RWPE2 (cell line): ENCODE data around the gene UBQLN4.

Experiments
- ATAC-seq: fragments of 200-7000 bp; cut with Tn5 transposase; 3 replicates; pipeline ENCODE4 v1.9.1; 2021; ENCODE audit warnings: low read depth
- DNase-seq: peaks from one replicate; pipeline ENCODE4 v3.0.0-alpha.2; 2020; ENCODE audit warnings: low spot score
- H3K27ac ChIP-seq: fragments of 450-650 bp; 2 replicates; pipeline ENCODE4 v1.5.1; 2017; ENCODE audit warnings: mild to moderate bottlenecking; ENCODE audit not compliant: poor library complexity, severe bottlenecking
- H3K27me3 ChIP-seq: fragments of 250-450 bp; sonication (Bioruptor Pico); 2 replicates; pipeline ENCODE4 v1.5.1; 2021; ENCODE audit warnings: mild to moderate bottlenecking, moderate library complexity; ENCODE audit not compliant: insufficient read depth, poor library complexity, severe bottlenecking
- H3K36me3 ChIP-seq: fragments of 250-450 bp; sonication (Bioruptor Pico); 2 replicates; pipeline ENCODE4 v1.5.1; 2020; ENCODE audit warnings: low read depth, mild to moderate bottlenecking, moderate library complexity
- H3K4me1 ChIP-seq: fragments of 250-450 bp; sonication (Bioruptor Pico); 2 replicates; pipeline ENCODE4 v1.5.1; 2021; ENCODE audit warnings: mild to moderate bottlenecking, moderate library complexity; ENCODE audit not compliant: insufficient read depth, poor library complexity, severe bottlenecking
- H3K4me3 ChIP-seq: fragments of 250-450 bp; sonication (Bioruptor Pico); 2 replicates; pipeline ENCODE4 v1.5.1; 2021; ENCODE audit warnings: mild to moderate bottlenecking, moderate library complexity; ENCODE audit not compliant: severe bottlenecking
- H3K9me3 ChIP-seq: fragments of 250-450 bp; sonication (Bioruptor Pico); 2 replicates; pipeline ENCODE4 v1.5.1; 2021; ENCODE audit warnings: mild to moderate bottlenecking, moderate library complexity; ENCODE audit not compliant: severe bottlenecking
- CTCF ChIP-seq: fragments of 450-650 bp; IDR thresholded peaks from one replicate; pipeline ENCODE4 v1.5.1; 2017; ENCODE audit warnings: mild to moderate bottlenecking, moderate library complexity; ENCODE audit not compliant: poor library complexity, severe bottlenecking

The UBQLN4 gene

GRCh38 chr1:156064615-156065014, 11.0 kb upstream of the UBQLN4 start:
- H3K4me3 ChIP-seq = no peak overlapping the region
- ATAC-seq (no peak), DNase-seq (no peak)
- TF ChIP-seq CTCF = no peak
- no peak overlapping the region for H3K27ac ChIP-seq
- H3K4me1 ChIP-seq = peaks cover 2% of the 10 kb centered on the region
- H3K9me3 ChIP-seq = no peaks in the 10 kb centered on the region
- peaks cover 44% of the 10 kb centered on the region for H3K36me3 ChIP-seq
- H3K27me3 ChIP-seq = no peaks in the 10 kb centered on the region

- H3K27ac ChIP-seq = no peak overlapping the region
- TF ChIP-seq CTCF = no peak
- no peaks in the 10 kb centered on the region for H3K9me3 ChIP-seq
- ATAC-seq = no peak
- no peak overlapping the region for H3K4me3 ChIP-seq
- DNase-seq = no peak
- peaks cover 38% of the 10 kb centered on the region for H3K36me3 ChIP-seq
- H3K4me1 ChIP-seq = peaks cover 2% of the 10 kb centered on the region
- no peaks in the 10 kb centered on the region for H3K27me3 ChIP-seq
These were observed 10.3 kb upstream of the UBQLN4 start for GRCh38 chr1:156063997-156064285.

DNA sequence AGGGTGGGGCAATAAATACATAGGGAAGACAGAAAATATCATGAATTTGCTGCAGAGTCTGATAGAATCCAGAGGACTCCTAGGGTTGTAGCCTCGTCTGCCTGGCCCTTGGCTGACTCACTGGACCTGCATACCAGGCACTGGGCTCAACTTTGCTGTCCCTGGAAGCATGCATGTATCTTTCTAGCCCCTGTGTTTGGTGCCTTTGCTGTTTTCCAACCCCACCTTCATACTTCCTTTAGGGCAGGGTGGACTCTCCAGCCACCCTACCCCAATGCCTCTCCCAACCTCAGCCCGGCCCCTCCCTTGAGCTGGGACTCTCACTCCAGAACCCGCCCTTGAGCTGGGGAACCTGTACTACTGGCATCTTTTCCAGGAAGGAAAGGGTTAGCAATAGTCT, 8.6 kb upstream of the UBQLN4 start:
- peak; percentile 64 for ATAC-seq
- H3K36me3 ChIP-seq = peaks cover 24% of the 10 kb centered on the region
- no peaks in the 10 kb centered on the region for H3K27me3 ChIP-seq
- TF ChIP-seq CTCF = no peak
- peak overlapping the region; percentile 62 for H3K27ac ChIP-seq
- no peaks in the 10 kb centered on the region for H3K9me3 ChIP-seq
- no peak for DNase-seq
- H3K4me1 ChIP-seq = peaks cover 2% of the 10 kb centered on the region
- peak overlapping the region; percentile 47 for H3K4me3 ChIP-seq

DNA sequence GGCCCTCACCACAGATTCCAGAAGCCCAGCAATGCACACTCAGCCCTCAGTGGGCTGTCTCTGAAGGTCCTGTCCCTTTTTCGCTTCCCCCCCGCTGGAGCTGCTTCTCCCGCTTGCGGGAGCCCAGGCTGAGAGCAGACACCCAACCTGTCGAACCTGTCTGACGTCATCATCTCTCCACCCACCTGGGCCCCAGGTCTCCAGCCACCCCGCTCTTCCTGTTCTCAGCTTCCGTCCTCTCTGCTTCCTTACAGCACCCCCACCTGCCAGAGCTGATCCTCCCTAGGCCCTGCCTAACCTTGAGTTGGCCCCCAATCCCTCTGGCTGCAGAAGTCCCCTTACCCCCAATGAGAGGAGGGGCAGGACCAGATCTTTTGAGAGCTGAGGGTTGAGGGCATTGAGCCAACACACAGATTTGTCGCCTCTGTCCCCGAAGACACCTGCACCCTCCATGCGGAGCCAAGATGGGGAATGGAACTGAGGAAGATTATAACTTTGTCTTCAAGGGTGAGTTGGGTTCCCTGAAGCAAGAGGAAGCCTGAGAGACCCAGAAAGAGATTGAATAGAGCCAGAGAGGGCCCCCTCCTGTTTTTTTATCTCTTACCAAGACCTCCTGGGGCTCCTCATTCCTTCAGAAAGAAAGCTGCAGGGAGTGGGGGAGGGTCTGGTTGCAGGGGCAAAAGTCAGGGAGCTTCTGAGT, 7.5 kb upstream of the UBQLN4 start, which contains the start of gene RAB25:
TSS of gene RAB25 (plus strand) at position 224 of the 700 bp plus-strand sequence. CDS start at position 465, 241 bp downstream.
- H3K27ac ChIP-seq = peak within 1 kb of the TSS; percentile 62
- peaks cover 17% of the 10 kb centered on the region for H3K36me3 ChIP-seq
- no peaks in the 10 kb centered on the region for H3K9me3 ChIP-seq
- peaks cover 2% of the 10 kb centered on the region for H3K4me1 ChIP-seq
- H3K4me3 ChIP-seq = peak within 1 kb of the TSS; percentile 47
- no peak for TF ChIP-seq CTCF
- H3K27me3 ChIP-seq = no peaks in the 10 kb centered on the region
- peak; percentile 93 for ATAC-seq
- peak; percentile 86 for DNase-seq

DNA sequence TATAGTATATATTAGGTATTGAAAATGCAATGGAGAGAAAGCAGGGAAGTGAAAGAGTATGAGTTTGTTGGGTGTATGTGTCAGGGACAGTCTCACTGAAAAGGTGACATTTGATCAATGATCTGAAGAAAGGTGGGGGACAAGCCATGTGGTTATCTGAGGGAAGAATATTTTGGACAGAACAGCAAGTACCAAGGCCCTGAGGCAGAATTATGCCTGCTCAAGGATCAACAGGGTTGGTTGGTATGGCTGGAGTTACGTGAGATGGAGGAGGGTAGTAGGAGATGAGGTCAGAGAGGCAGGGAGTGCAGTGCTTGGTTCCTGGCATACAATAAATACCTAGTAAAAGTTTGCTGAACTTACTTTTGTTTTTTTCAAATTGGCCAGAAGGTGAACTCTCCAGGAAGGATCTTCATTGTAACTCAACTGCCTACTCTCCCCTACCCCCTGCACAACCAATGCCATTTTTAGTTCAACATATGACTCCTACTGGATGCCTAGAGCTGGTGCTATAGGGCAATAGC, 2.8 kb upstream of the UBQLN4 start:
- no peak overlapping the region for H3K27ac ChIP-seq
- no peak for TF ChIP-seq CTCF
- no peak for DNase-seq
- H3K9me3 ChIP-seq = no peaks in the 10 kb centered on the region
- peaks cover 7% of the 10 kb centered on the region for H3K36me3 ChIP-seq
- no peaks in the 10 kb centered on the region for H3K27me3 ChIP-seq
- H3K4me3 ChIP-seq = no peak overlapping the region
- H3K4me1 ChIP-seq = no peaks in the 10 kb centered on the region
- ATAC-seq = no peak
